ENCODE data around the gene CSPG5.

The CSPG5 gene

DNA sequence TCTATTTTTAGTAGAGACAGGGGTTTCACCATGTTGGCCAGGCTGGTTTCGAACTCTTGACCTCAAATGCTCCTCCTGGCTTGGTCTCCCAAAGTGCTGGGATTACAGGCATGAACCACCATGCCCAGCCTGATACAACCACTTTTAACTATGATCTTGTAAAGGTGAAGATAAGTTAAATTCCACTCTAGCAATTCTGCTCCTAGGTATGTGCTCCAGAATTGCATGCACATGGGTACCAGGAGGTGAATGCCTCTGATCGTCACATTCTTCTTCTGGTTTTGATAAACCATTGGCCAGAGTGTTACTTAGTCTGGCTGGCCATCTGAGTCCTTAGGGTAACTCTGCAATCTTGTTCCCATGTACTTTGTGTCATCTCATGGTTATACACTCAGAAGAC lies 22.3 kb downstream of the CSPG5 start:
- in situ Hi-C loops (cut with MboI; ENCODE audit: low pct_unique_long_range_greater_than_20kb, low sequenced_read_pairs): no loop called here
- no peak for DNase-seq

DNA sequence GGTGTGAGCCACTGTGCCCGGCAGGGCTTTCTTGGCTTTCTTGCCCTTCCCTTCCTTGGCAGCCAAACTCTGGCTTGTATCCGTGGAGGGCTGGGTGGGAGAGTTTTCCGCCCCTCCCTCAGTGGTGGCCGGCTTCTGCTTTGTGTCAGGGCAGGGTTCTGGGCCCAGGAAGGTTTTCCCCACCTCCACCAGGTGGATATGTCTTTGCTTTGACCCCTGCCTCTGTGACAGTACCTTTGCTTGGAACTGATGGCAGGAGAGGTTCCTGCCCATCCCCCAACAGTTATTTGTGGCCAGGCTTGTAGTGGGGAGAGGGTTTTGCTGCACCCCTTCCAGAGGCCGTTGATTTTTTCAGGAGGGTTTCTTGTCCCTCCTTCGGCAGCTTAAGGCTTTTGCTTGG lies 24.3 kb downstream of the CSPG5 start:
- no peak for DNase-seq

DNA sequence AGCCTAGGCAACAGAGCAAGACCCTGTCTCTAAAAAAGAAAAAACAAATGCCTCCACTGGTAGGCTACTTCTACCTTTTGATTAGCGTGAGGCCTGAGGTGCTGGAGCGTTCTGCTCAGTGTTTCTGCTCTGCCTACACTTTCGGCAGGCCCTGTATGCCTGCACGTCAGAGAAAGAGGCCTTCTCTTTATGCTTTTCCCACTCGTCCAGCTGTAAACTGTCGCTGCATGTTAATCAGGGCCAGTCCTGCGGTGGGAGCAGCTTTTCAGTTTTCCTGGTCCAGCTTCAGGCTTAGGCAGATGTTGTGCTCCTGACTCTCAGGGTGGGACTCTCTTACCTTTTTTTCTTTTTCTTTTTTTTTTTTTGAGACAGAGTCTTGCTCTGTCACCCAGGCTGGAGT lies 25.3 kb downstream of the CSPG5 start:
- DNase-seq: no peak
- in situ Hi-C loops (cut with MboI; ENCODE audit: low pct_unique_long_range_greater_than_20kb, low sequenced_read_pairs): no loop called here

More for the DNA sequence above, 24.3 kb downstream of the CSPG5 start:
- in situ Hi-C loops (cut with MboI; ENCODE audit: low pct_unique_long_range_greater_than_20kb, low sequenced_read_pairs): no loop called here

DNA sequence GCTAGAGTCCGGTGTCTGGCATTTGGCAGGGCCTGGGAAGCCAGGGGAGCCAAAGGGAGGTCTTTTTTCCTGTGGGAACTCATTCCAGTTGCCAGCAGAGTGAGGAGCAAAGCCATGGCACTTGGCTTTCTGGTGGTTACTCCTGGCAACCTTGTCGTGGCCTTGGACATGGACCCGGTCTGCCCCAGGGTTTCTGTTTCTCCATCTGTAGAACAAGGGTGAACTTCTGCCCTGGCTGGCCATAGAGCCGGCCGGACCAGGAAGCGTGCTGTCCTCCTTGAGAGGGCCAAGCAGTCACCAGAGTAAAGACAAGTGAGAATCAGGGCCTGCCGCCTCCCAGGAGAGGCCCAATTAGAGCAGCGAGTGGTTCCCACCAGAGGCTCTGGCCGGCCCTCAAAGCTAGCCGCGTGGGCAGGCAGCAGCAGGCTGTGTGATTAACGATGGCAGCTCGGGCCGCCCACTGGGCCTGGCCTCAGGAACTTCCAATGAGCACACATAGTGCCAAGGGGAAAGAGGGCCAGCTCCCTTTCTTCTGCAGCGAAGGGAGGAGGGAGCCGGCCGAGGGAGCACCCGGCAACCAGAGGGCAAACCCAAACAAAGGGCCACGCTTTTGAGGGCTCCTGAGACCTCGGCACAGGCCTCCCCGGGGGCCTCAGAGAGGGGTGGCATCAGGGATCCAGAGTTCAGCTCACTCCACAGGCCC lies 36.0 kb downstream of the CSPG5 start:
- DNase-seq: no peak
- in situ Hi-C loops (cut with MboI; ENCODE audit: low pct_unique_long_range_greater_than_20kb, low sequenced_read_pairs): no loop called here

DNA sequence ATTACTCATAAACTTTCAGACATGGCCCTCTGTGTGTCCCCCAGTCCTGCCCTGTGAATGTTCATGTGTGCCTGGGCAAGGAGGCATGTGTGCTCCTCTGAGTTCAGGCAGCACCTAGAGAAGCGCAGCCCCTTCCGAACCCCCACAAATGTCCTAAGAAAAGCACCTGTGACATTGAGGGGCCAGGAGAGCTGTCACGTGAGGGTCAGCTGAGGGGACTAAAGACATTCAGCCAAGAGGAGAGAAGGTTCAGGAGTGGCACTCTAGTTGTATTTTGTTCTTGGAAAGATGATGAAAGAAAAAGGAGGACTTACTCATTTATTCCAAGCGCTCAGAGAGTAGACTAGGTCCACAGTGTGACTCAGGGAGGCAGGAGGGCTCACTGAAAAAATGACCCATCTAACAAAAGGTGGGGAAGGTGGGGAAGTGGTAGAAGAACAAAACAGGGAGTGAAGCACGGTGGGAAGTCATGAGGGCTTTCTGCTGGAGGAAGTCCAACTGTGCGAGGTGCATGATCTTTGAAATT lies 37.0 kb downstream of the CSPG5 start:
- DNase-seq: no peak
- in situ Hi-C loops (cut with MboI; ENCODE audit: low pct_unique_long_range_greater_than_20kb, low sequenced_read_pairs): no loop called here

DNA sequence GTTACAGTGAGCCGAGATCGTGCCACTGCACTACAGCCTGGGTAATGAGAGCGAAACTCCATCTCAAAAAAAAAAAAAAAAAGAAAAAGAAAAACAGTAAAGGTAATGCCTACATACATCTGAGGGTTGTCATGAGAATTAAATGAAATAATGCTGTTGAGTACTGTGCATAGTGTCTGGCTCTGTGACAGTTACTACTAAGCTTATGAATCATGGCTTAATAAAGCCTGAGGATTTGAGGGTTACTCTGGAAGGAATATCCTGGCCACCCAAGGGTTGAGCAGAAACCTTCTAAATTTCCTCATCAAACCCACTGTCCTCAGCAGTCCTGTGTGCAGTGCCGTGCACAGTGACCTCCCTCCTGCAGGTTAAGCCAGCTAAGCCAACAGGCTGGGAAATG lies 38.4 kb downstream of the CSPG5 start:
- no peak for DNase-seq
- in situ Hi-C loops (cut with MboI; ENCODE audit: low pct_unique_long_range_greater_than_20kb, low sequenced_read_pairs): no loop called here

DNA sequence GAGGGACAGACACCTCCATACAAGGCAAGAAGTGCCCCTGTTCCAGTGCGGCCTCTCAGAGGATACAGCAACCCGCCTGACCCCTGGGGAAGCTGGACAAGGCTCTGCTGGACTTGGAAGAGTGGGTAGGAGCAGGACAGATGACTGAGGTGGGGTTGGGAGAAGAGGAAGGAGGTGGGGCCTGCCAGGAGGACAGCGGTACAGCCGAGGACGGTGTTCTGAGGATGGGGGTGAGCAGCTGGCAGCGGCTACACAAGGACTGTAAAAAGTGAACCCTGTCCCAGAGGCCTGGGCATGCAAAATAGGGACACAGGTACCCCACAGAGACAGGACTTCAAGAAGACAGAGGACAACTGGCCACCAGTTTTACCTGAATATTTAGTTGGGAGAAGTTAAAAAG lies 41.7 kb downstream of the CSPG5 start:
- no peak for DNase-seq
- in situ Hi-C loops (cut with MboI; ENCODE audit: low pct_unique_long_range_greater_than_20kb, low sequenced_read_pairs): no loop called here

- in situ Hi-C loops (cut with MboI; ENCODE audit: low pct_unique_long_range_greater_than_20kb, low sequenced_read_pairs): no loop called here
- DNase-seq: no peak
Observed at GRCh38 chr3:47536221-47536891, 42.3 kb downstream of the CSPG5 start.

GRCh38 chr3:47533996-47534454 lies 44.6 kb downstream of the CSPG5 start:
- DNase-seq: no peak
- in situ Hi-C loops (cut with MboI; ENCODE audit: low pct_unique_long_range_greater_than_20kb, low sequenced_read_pairs): no loop called here

DNA sequence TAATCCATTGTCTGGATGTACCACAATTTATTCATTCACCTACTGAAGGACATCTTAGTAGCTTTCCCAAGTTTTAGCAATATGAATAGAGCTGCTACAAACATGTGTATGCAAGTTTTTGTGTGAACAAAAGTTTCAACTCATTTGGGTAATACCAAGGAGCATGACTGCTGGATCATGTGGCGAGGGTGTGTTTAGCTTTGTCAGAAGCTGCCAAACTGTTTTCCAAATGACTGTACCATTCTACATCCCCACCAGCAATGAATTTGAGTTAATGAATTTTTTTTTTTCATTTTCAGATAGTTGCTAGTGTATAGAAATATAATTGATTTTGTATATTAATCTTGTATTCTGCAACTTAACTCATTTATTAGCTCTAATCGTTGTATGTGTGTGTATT lies 45.2 kb downstream of the CSPG5 start:
- in situ Hi-C loops (cut with MboI; ENCODE audit: low pct_unique_long_range_greater_than_20kb, low sequenced_read_pairs): no loop called here
- DNase-seq: no peak

- in situ Hi-C loops (cut with MboI; ENCODE audit: low pct_unique_long_range_greater_than_20kb, low sequenced_read_pairs): no loop called here
- DNase-seq: no peak
Observed at GRCh38 chr3:47527952-47528725, 50.5 kb downstream of the CSPG5 start.

DNA sequence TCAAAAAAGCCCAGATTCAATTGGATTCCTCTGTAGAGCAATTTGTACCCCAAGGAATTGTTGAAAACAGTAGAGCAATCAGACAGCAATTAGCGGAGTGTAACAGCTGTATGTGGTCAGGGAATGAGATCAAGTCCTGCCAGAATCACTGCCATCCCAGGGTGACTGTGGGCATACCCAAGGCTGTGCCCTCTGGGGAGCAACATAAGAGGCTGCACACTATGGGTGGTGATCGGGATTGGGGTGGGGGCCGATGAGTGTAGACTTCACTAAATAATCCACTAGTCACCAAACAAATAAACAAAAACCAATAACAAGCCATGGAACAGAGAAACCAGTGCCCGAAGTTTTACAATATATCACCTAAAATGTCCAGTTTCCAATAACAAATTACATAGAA lies 53.0 kb downstream of the CSPG5 start:
- in situ Hi-C loops (cut with MboI; ENCODE audit: low pct_unique_long_range_greater_than_20kb, low sequenced_read_pairs): no loop called here
- no peak for DNase-seq

- peak; percentile 17 for DNase-seq
- in situ Hi-C loops (cut with MboI; ENCODE audit: low pct_unique_long_range_greater_than_20kb, low sequenced_read_pairs): no loop called here
Observed at GRCh38 chr3:47523310-47524073, 55.2 kb downstream of the CSPG5 start.

- in situ Hi-C loops (cut with MboI; ENCODE audit: low pct_unique_long_range_greater_than_20kb, low sequenced_read_pairs): no loop called here
- peak; percentile 92 for DNase-seq
Observed at GRCh38 chr3:47522082-47522987, 56.3 kb downstream of the CSPG5 start.

DNA sequence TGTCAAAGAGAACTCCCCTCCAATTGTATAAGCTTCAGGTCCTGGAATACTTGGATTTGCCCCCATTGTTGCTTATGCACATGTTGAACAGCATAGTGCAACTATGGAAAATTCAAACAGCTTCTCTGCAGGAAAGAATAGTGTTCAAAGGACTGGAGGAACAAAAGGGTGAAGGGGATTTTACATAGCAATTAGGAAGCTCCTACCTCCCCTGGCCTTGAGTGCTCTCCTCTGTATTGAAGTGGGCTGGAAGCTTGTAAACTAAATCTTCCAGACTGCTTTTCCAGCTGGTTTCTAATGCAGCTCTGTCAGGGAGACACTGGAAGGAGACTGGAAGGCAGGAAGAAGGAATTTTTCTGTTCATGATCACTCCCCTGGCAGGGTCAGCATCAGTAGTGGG lies 57.9 kb downstream of the CSPG5 start:
- in situ Hi-C loops (cut with MboI; ENCODE audit: low pct_unique_long_range_greater_than_20kb, low sequenced_read_pairs): no loop called here
- DNase-seq: no peak

DNA sequence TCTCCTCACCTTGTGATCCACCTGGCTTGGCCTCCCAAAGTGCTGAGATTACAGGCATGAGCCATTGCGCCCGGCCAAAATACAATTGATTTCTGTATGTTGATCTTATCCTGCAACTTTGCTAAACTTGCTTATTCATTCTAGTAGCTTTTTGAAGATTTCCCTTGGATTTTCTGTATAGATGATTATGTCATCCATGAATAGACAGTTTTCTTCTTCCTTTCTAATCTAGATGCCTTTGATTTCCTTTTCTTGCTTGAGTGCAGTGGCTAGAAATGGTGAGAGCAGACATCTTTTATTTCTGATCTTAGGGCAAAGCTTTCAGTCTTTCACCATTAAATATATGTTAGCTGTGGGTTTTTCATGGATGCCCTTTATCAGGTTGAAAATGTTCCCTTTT lies 60.7 kb downstream of the CSPG5 start:
- in situ Hi-C loops (cut with MboI; ENCODE audit: low pct_unique_long_range_greater_than_20kb, low sequenced_read_pairs): no loop called here

DNA sequence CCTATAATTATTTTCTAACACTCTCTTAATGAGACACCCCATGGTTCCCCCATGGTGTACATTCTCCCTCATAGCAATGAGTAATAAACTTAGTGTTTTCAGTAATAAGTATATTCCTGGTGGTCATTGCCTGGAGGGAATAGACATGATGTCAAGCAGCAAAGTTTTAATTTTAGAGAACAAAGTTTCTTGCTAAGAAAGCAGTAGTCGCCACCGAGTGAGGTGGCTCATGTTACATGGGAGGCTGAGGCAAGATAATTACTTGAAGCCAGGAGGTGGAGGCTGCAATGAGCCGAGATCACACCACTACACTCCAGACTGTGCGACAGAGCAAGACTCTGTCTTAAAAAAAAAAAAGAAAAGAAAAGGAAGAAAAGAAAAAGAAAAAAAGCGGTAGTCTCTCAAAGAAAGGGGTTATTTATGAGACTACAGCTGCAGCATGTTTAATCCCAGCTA lies 62.8 kb downstream of the CSPG5 start:
- in situ Hi-C loops (cut with MboI; ENCODE audit: low pct_unique_long_range_greater_than_20kb, low sequenced_read_pairs): no loop called here
- peak; percentile 44 for DNase-seq

More for the DNA sequence above, 60.7 kb downstream of the CSPG5 start:
- no peak for DNase-seq

DNA sequence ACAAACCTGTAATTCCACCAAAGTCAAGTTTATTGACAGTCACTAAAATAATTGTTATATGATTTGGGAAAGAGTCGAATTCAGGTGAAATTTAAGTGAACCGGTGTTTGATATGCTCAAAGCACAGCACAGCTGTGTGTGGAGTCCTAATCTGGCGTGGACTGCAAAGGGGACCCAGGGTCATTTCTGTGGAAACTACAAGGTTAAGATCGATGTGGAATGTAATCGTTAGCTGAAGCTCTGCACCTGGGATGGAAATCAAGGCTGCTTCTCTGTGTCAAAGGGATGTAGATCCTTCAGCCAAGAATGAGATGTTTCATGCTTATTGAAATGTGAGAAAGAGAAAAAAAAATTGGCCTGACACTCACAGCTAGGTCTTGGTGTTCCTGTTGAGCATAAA lies 63.6 kb downstream of the CSPG5 start:
- DNase-seq: no peak
- in situ Hi-C loops (cut with MboI; ENCODE audit: low pct_unique_long_range_greater_than_20kb, low sequenced_read_pairs): no loop called here

All from KBM-7 (cell line).